ENCODE measurements around the gene OGG1. TPM values are rescaled to one million over a fixed set of nuclear protein-coding genes. Genes with fewer than 3 reads are reported as not detected.
A peak's percentile ranks its signal among the peaks of the same experiment; 100 is the strongest.

The OGG1 gene
- total RNA-seq, 1 donor from 2014 or later: 38.4 TPM

DNA sequence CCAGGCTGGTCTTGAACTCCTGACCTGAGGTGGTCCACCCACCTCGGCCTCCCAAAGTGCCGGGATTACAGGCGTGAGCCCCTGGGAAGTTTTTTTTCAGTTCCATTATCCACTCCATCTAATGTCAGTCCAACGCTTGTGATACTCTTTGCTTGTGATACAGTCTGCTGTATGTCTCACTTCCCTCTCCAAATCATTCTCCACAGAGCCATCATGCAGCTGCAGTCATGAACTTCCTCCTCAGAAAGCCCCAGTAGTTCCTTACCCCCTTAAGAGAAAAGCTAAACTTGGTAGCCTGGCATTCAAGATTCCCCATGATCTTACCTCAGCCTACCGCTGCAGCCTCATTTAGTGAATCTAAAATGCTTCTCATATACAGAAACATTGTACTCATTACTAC, 45.5 kb downstream of the OGG1 start:
- Mint-ChIP-seq H3K27ac (peak overlapping the region; percentile 54), H3K4me1 (ENCODE audit: low read depth) (peaks cover 42% of the 10 kb centered on the region), H3K27me3 (ENCODE audit: low read depth) (no peaks in the 10 kb centered on the region), H3K9me3 (no peaks in the 10 kb centered on the region), H3K36me3 (ENCODE audit: low read depth) (peaks cover 74% of the 10 kb centered on the region), H3K4me3 (ENCODE audit: low read depth) (peak overlapping the region; percentile 73)
- intact Hi-C loops (cut with micrococcal nuclease): loop anchor here (10.0 kb wide), 1 partner anchor 450 kb away; the partner anchor contains the start of gene TATDN2
- no peak for DNase-seq (ENCODE audit: low spot score)

DNA sequence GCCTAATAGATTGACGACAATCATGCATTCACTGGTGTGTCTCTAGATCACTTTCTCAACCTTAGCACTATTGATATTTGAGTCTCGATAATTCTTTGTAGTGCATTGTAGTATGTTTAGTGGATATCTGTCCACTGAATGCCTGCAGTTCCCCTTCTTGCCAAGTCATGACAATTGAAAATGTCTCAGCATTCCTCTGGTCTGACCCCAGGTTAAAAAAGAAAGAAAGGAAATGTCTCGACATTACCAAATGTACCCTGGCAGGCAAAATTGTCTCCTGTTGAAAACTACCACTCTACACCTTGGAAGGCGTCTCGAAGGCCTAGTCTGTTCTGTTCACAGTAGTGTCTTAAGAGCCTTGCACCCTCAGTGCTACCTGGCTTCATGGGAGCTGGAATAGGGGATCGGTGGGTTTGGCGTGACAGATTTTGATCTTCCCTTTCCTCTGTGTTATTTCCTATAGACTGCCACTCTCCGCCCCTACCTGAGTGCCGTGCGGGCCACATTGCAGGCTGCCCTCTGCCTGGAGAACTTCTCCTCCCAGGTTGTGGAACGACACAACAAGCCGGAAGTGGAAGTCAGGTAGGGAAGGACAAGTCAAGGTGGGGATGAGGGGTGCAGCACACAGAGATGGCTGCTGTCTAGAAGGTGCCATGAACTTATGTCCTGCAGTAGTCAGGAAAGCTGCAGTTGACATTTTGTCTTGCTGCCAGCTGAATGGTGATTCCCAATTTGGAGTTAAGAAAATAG, 47.6 kb downstream of the OGG1 start:
- H3K4me1 Mint-ChIP-seq (ENCODE audit: low read depth): peaks cover 25% of the 10 kb centered on the region
- intact Hi-C loops (cut with micrococcal nuclease): loop anchor here (10.0 kb wide), 1 partner anchor 447 kb away; the partner anchor contains the start of gene TATDN2
- H3K9me3 Mint-ChIP-seq: no peaks in the 10 kb centered on the region
- H3K27me3 Mint-ChIP-seq (ENCODE audit: low read depth): no peaks in the 10 kb centered on the region
- H3K36me3 Mint-ChIP-seq (ENCODE audit: low read depth): peaks cover 72% of the 10 kb centered on the region
- no peak overlapping the region for H3K4me3 Mint-ChIP-seq (ENCODE audit: low read depth)
- peak overlapping the region; percentile 17 for H3K27ac Mint-ChIP-seq
- no peak for DNase-seq (ENCODE audit: low spot score)

DNA sequence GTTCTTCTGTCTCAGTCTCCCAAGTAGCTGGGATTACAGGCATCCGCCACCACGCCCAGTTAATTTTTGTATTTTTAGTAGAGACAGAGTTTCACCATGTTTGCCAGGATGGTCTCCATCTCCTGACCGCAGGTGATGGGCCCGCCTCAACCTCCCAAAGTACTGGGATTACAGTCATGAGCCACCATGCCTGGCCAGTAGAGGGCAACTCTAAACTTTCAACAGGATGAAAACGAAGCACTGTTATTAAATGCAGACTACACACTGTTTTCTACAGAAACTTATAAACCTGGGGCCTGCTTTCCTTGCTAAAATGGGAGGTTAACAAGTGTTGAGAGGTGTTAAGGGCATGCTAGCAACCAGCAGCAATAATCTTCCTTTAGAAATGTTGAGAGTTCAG, 50.8 kb downstream of the OGG1 start:
- Mint-ChIP-seq H3K27me3 (ENCODE audit: low read depth) (no peaks in the 10 kb centered on the region), H3K9me3 (no peaks in the 10 kb centered on the region), H3K36me3 (ENCODE audit: low read depth) (peaks cover 83% of the 10 kb centered on the region), H3K27ac (no peak overlapping the region), H3K4me1 (ENCODE audit: low read depth) (peaks cover 20% of the 10 kb centered on the region), H3K4me3 (ENCODE audit: low read depth) (no peak overlapping the region)
- intact Hi-C loops (cut with micrococcal nuclease): no loop called here
- no peak for DNase-seq (ENCODE audit: low spot score)

DNA sequence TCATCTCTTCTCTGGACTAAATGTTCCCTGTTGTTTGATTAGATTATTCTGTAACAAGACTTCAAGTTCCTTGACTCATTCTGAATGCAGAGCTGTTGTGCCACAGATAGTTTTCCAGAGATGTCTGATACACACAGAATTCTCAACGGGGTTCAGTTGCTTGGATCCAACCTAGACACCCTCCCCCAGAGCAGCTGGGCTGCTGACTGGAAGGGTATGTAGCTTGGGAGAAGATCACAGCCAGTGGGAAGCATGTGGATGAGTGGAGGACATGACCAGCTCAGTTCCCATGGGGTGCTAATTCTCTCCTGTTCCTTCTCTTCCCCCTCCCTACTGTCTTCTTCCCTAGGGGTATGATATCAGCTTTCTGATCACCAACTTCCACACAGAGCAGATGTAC, 53.7 kb downstream of the OGG1 start:
- H3K27me3 Mint-ChIP-seq (ENCODE audit: low read depth): no peaks in the 10 kb centered on the region
- DNase-seq (ENCODE audit: low spot score): no peak
- H3K4me1 Mint-ChIP-seq (ENCODE audit: low read depth): peaks cover 20% of the 10 kb centered on the region
- H3K4me3 Mint-ChIP-seq (ENCODE audit: low read depth): no peak overlapping the region
- intact Hi-C loops (cut with micrococcal nuclease): no loop called here
- peaks cover 85% of the 10 kb centered on the region for H3K36me3 Mint-ChIP-seq (ENCODE audit: low read depth)
- H3K9me3 Mint-ChIP-seq: no peaks in the 10 kb centered on the region
- H3K27ac Mint-ChIP-seq: peak overlapping the region; percentile 12

DNA sequence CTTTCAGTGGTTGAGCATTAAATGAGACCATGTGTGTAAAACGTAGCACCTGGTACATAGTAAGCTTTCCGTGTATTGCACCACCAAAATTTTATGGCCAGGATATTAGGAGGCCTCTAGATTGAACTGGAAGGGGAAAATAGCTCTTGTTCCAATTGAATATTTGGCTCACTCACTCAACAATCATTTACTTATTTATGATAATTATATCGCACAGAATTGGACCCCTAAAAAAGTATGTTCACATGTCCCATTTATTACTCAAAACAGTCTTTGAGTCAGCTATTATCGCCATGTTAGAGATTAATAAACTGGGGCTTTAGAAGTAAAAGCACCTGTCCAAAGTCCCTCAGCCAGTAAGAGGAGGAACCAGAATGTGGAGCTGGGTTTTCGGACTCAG, 55.2 kb downstream of the OGG1 start:
- no peak for DNase-seq (ENCODE audit: low spot score)
- intact Hi-C loops (cut with micrococcal nuclease): loop anchor here (5.0 kb wide), 2 partner anchors 38 to 53 kb away; partner anchors contain the start of gene CAMK1
- peaks cover 31% of the 10 kb centered on the region for H3K4me1 Mint-ChIP-seq (ENCODE audit: low read depth)
- H3K4me3 Mint-ChIP-seq (ENCODE audit: low read depth): no peak overlapping the region
- H3K9me3 Mint-ChIP-seq: no peaks in the 10 kb centered on the region
- peaks cover 85% of the 10 kb centered on the region for H3K36me3 Mint-ChIP-seq (ENCODE audit: low read depth)
- no peak overlapping the region for H3K27ac Mint-ChIP-seq
- H3K27me3 Mint-ChIP-seq (ENCODE audit: low read depth): no peaks in the 10 kb centered on the region

DNA sequence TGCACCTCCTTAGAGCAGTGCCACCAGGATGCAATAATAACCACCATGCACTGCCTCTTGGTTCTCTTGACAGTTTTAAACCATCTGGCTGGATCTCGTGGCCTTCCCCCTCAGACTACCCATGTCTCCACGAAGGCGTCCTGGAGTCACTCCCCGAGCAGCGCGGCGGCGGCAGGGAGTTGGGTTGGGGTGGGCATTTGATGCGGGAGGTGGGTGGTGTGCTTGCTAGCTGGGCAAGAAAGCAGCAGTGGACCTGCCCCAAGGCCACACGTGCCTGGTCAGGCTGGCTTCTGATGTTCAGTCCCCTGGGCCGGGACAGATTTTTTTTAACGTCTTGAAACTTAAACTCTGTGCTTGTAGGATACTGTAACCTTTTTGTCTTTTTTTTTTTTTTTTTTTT, 56.4 kb downstream of the OGG1 start:
- Mint-ChIP-seq H3K4me1 (ENCODE audit: low read depth) (peaks cover 35% of the 10 kb centered on the region), H3K36me3 (ENCODE audit: low read depth) (peaks cover 80% of the 10 kb centered on the region), H3K9me3 (no peaks in the 10 kb centered on the region), H3K27ac (no peak overlapping the region), H3K4me3 (ENCODE audit: low read depth) (no peak overlapping the region), H3K27me3 (ENCODE audit: low read depth) (no peaks in the 10 kb centered on the region)
- intact Hi-C loops (cut with micrococcal nuclease): loop anchor here (5.0 kb wide), 2 partner anchors 39 to 54 kb away; partner anchors contain the start of gene CAMK1
- DNase-seq (ENCODE audit: low spot score): no peak

Other genes starting within 250 kb of the OGG1 start
- not detected in 2 replicates for gene LHFPL4, start 196.1 kb upstream of the OGG1 start, total RNA-seq
- gene MTMR14, start 100.4 kb upstream of the OGG1 start, total RNA-seq: 39.2 and 41.7 TPM in 2 replicates
- 0.50 TPM in 1 of 2 replicates, not detected in the other for gene CPNE9, start 46.1 kb upstream of the OGG1 start, total RNA-seq
- 34.2 and 35.8 TPM in 2 replicates for gene BRPF1, start 18.2 kb upstream of the OGG1 start, total RNA-seq
- 113 and 116 TPM in 2 replicates for gene CAMK1, start 20.0 kb downstream of the OGG1 start, total RNA-seq
- 86.6 and 89.2 TPM in 2 replicates for gene TADA3, start 42.5 kb downstream of the OGG1 start, total RNA-seq
- gene ARPC4, start 43.1 kb downstream of the OGG1 start, total RNA-seq: 253 and 268 TPM in 2 replicates
- 51.0 and 56.5 TPM in 2 replicates for gene TTLL3, start 60.3 kb downstream of the OGG1 start, total RNA-seq
- gene RPUSD3, start 94.1 kb downstream of the OGG1 start, total RNA-seq: 70.0 and 71.1 TPM in 2 replicates
- not detected in 2 replicates for gene CIDEC, start 130.3 kb downstream of the OGG1 start, total RNA-seq
- 31.7 and 33.3 TPM in 2 replicates for gene JAGN1, start 140.7 kb downstream of the OGG1 start, total RNA-seq
- 0.78 and 1.0 TPM in 2 replicates for gene IL17RE, start 152.9 kb downstream of the OGG1 start, total RNA-seq
- gene IL17RC, start 167.1 kb downstream of the OGG1 start, total RNA-seq: 0.27 and 0.48 TPM in 2 replicates
- gene CRELD1, start 183.9 kb downstream of the OGG1 start, total RNA-seq: 22.9 and 24.0 TPM in 2 replicates
- gene PRRT3, start 202.5 kb downstream of the OGG1 start, total RNA-seq: 10.7 and 11.3 TPM in 2 replicates
- gene EMC3, start 236.9 kb downstream of the OGG1 start, total RNA-seq: 35.9 and 43.5 TPM in 2 replicates